PC-9 (cell line): ENCODE results near the gene PDCD6IP. TPM values are rescaled to one million over a fixed set of nuclear protein-coding genes. Genes with fewer than 3 reads are reported as not detected.
A peak's percentile ranks its signal among the peaks of the same experiment; 100 is the strongest.

Experiments used
- BruUV-seq: library from RNA; stranded (reverse); fragments of 400-500 nt; replicated peaks from 2 replicates; lab custom pipeline; 2021; lab: Mats Ljungman, UMichigan
- CTCF ChIA-PET: fragments of 300-600 bp; sonication (Branson Sonifier 250); formaldehyde crosslinking; loops from one replicate; lab custom pipeline; 2022; ENCODE audit warnings: antibody characterized with exemption; lab: Charles Lee
- POLR2A ChIA-PET: fragments of 300-600 bp; sonication (Branson Sonifier 250); formaldehyde crosslinking; loops from one replicate; lab custom pipeline; 2022; ENCODE audit warnings: antibody characterized with exemption; ENCODE audit not compliant: unreplicated experiment; lab: Charles Lee
- DNase-seq, 2 experiments: peaks; one replicate each; pipeline versions ENCODE4 v3.0.0 to v3.0.0-alpha.2; 2015 to 2022; ENCODE audit warnings: mixed read lengths in 1 of 2
- H2AFZ ChIP-seq: fragments of 200-600 bp; sonication (generic); 2 replicates; pipeline ENCODE4 v1.8.1; 2017; ENCODE audit warnings: antibody characterized with exemption
- H3F3A ChIP-seq: fragments of 200-600 bp; sonication (generic); 2 replicates; pipeline ENCODE4 v1.8.1; 2017; ENCODE audit warnings: antibody characterized with exemption, mild to moderate bottlenecking, low read depth; ENCODE audit not compliant: insufficient read depth
- H3K27ac ChIP-seq: fragments of 200-600 bp; sonication (generic); 2 replicates; pipeline ENCODE4 v1.6.1; 2016; ENCODE audit warnings: mixed run types
- H3K27me3 ChIP-seq: fragments of 200-600 bp; sonication (generic); 2 replicates; pipeline ENCODE4 v1.6.1; 2016; ENCODE audit warnings: low read depth, mixed run types; ENCODE audit not compliant: insufficient read depth
- H3K36me3 ChIP-seq: fragments of 200-600 bp; sonication (generic); 2 replicates; pipeline ENCODE4 v1.6.1; 2016; ENCODE audit warnings: low read depth, mixed run types
- H3K4me1 ChIP-seq: fragments of 200-600 bp; sonication (generic); replicated peaks from 2 replicates; pipeline ENCODE4 v1.6.1; 2016; ENCODE audit warnings: mixed run types; ENCODE audit not compliant: insufficient read depth
- H3K4me2 ChIP-seq: fragments of 200-600 bp; sonication (generic); 2 replicates; pipeline ENCODE4 v1.6.1; 2017; ENCODE audit warnings: mixed run types
- H3K4me3 ChIP-seq: fragments of 200-600 bp; sonication (generic); 2 replicates; pipeline ENCODE4 v1.6.1; 2016; ENCODE audit warnings: mixed run types
- H3K79me2 ChIP-seq: fragments of 200-600 bp; sonication (generic); 2 replicates; pipeline ENCODE4 v1.6.1; 2017; ENCODE audit warnings: low read depth, mixed run types
- H3K9me2 ChIP-seq: fragments of 200-600 bp; sonication (generic); 2 replicates; pipeline ENCODE4 v1.8.1; 2017; ENCODE audit warnings: mild to moderate bottlenecking; ENCODE audit not compliant: insufficient read depth
- H3K9me3 ChIP-seq: fragments of 200-600 bp; sonication (generic); 2 replicates; pipeline ENCODE4 v1.8.1; 2016; ENCODE audit warnings: low read depth; ENCODE audit not compliant: insufficient read depth
- H4K20me1 ChIP-seq: fragments of 200-600 bp; sonication (generic); 2 replicates; pipeline ENCODE4 v1.8.1; 2017; ENCODE audit not compliant: insufficient read depth
- CTCF ChIP-seq: fragments of 200-600 bp; sonication (generic); conservative IDR thresholded peaks from 2 replicates; pipeline ENCODE4 v1.6.1; 2017; ENCODE audit warnings: mixed run types, antibody characterized with exemption, mild to moderate bottlenecking, moderate library complexity
- EZH2 ChIP-seq: fragments of 200-600 bp; sonication (generic); IDR thresholded peaks from 2 replicates; pipeline ENCODE4 v1.8.0; 2017; ENCODE audit warnings: antibody characterized with exemption, low read depth
- intact Hi-C: fragments of 100-400 bp; cut with micrococcal nuclease; formaldehyde crosslinking; loops from one replicate; pipeline ENCODE4 v1.10.0; 2022; ENCODE audit not compliant: unreplicated experiment
- total RNA-seq: library from RNA; stranded (reverse); gene quantifications from 2 replicates; pipeline ENCODE4 v1.2.3, GENCODE V29; 2021

PDCD6IP gene
- total RNA-seq, 1 experiment from 2014 or later, result 209 TPM

GRCh38 chr3:33790091-33790490 is 8.3 kb upstream of the PDCD6IP start:
- Histone ChIP-seq H3K9me2 (no peaks in the 10 kb centered on the region), H2AFZ (no peak overlapping the region), H3K36me3 (no peaks in the 10 kb centered on the region), H3K4me2 (no peak overlapping the region), H3K27me3 (no peaks in the 10 kb centered on the region), H4K20me1 (no peaks in the 10 kb centered on the region), H3K79me2 (no peaks in the 10 kb centered on the region), H3K4me1 (peaks cover 4% of the 10 kb centered on the region; the same call in 1 of the 2 replicates), H3F3A (no peaks in the 10 kb centered on the region), H3K9me3 (no peaks in the 10 kb centered on the region), H3K4me3 (no peak overlapping the region), H3K27ac (0 out of 2 replicates have a peak overlapping the region, but pooled peaks have one; percentile 12)
- no TSS peak for BruUV-seq
- ChIA-PET CTCF (no interaction called here), POLR2A (no interaction called here)
- peak in 1 of 2 experiments; percentile 45 for DNase-seq
- no peak for TF ChIP-seq EZH2
- TF ChIP-seq CTCF, result no peak
- intact Hi-C loops, result no loop called here

GRCh38 chr3:33791477-33792166 is 6.8 kb upstream of the PDCD6IP start:
- CTCF ChIA-PET, result no interaction called here
- no peaks in the 10 kb centered on the region for H3K79me2 ChIP-seq
- no peak overlapping the region for H3K27ac ChIP-seq
- DNase-seq, result peak; percentile 4 to 40
- BruUV-seq, result no TSS peak
- H3K9me2 ChIP-seq, result no peaks in the 10 kb centered on the region
- intact Hi-C loops, result no loop called here
- no peaks in the 10 kb centered on the region for H3K27me3 ChIP-seq
- no peaks in the 10 kb centered on the region for H3K9me3 ChIP-seq
- peaks cover 4% of the 10 kb centered on the region; the same call in 1 of the 2 replicates for H3K4me1 ChIP-seq
- no peak overlapping the region for H3K4me3 ChIP-seq
- no peaks in the 10 kb centered on the region for H3K36me3 ChIP-seq
- TF ChIP-seq CTCF (no peak), EZH2 (no peak)
- H2AFZ ChIP-seq, result no peak overlapping the region
- POLR2A ChIA-PET, result interaction anchor here (0.7 kb wide), 1 partner anchor 16 kb away, joined by 5 read pairs; no protein-coding TSS in a partner anchor
- H3K4me2 ChIP-seq, result no peak overlapping the region
- no peaks in the 10 kb centered on the region for H4K20me1 ChIP-seq
- H3F3A ChIP-seq, result no peaks in the 10 kb centered on the region

GRCh38 chr3:33792167-33792892 is 6.1 kb upstream of the PDCD6IP start:
- ChIA-PET POLR2A (no interaction called here), CTCF (no interaction called here)
- no TSS peak for BruUV-seq
- H2AFZ ChIP-seq, result no peak overlapping the region
- no peaks in the 10 kb centered on the region for H4K20me1 ChIP-seq
- TF ChIP-seq EZH2, result no peak
- TF ChIP-seq CTCF, result no peak
- no peaks in the 10 kb centered on the region for H3K27me3 ChIP-seq
- no peaks in the 10 kb centered on the region for H3F3A ChIP-seq
- no peaks in the 10 kb centered on the region for H3K9me2 ChIP-seq
- peaks cover 8% of the 10 kb centered on the region; the same call in 1 of the 2 replicates for H3K4me1 ChIP-seq
- no peak overlapping the region for H3K4me2 ChIP-seq
- no peak overlapping the region for H3K4me3 ChIP-seq
- no peaks in the 10 kb centered on the region for H3K9me3 ChIP-seq
- intact Hi-C loops, result no loop called here
- H3K36me3 ChIP-seq, result no peaks in the 10 kb centered on the region
- H3K79me2 ChIP-seq, result peaks cover 4% of the 10 kb centered on the region; the same call in 1 of the 2 replicates
- no peak for DNase-seq
- H3K27ac ChIP-seq, result no peak overlapping the region
